ENCODE data around the gene IDS.

Gene IDS

GRCh38 chrX:149461746-149462145 lies 43.4 kb downstream of the IDS start:
- no peak for DNase-seq (ENCODE audit: low read depth in 2 of 2, low spot score in 1 of 2)

GRCh38 chrX:149458586-149458985 lies 46.5 kb downstream of the IDS start:
- no peak for DNase-seq (ENCODE audit: low read depth in 2 of 2, low spot score in 1 of 2)

- DNase-seq (ENCODE audit: low read depth in 2 of 2, low spot score in 1 of 2), result no peak
These were observed 48.4 kb downstream of the IDS start for GRCh38 chrX:149456476-149457245.

- no peak for DNase-seq (ENCODE audit: low read depth in 2 of 2, low spot score in 1 of 2)
These were observed 49.2 kb downstream of the IDS start for GRCh38 chrX:149455934-149456333.

GRCh38 chrX:149453906-149454822 lies 50.9 kb downstream of the IDS start:
- no peak for DNase-seq (ENCODE audit: low read depth in 2 of 2, low spot score in 1 of 2)

GRCh38 chrX:149453030-149453429 lies 52.1 kb downstream of the IDS start:
- no peak for DNase-seq (ENCODE audit: low read depth in 2 of 2, low spot score in 1 of 2)

GRCh38 chrX:149433451-149433850 lies 71.7 kb downstream of the IDS start:
- no peak for DNase-seq (ENCODE audit: low read depth in 2 of 2, low spot score in 1 of 2)

GRCh38 chrX:149433051-149433450 lies 72.1 kb downstream of the IDS start:
- DNase-seq (ENCODE audit: low read depth in 2 of 2, low spot score in 1 of 2), result no peak
